Measurements from ENCODE around the gene TOMM70. TPM values are rescaled to one million over a fixed set of nuclear protein-coding genes. Genes with fewer than 3 reads are reported as not detected.

TOMM70 gene
- total and polyA plus RNA-seq, 2 of the 13 experiments (the other 11 are each of a cell fraction or from before 2014, with no cell fraction given): 27.0 to 77.2 TPM

DNA sequence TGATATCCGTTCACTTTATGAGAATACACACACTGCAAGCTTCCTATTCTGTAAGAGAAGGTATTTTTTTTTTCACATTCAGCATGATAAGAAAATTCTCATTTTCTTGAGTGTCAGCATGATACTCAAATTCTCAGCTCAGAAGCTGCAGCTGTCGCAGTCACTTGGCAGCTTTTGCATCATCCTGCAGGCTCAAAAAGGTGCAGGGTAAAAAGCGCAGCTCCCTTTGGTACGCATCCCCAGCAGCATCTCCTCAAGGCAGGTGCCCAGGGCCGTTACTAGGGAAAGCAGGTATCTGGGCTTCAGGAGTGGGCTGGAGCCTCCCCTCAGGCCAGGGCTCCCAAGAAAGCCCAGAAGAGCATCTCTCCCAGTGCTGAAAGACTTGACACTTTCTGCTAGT, 22.7 kb upstream of the TOMM70 start (continued):
- TF ChIP-seq, protein P1, sequence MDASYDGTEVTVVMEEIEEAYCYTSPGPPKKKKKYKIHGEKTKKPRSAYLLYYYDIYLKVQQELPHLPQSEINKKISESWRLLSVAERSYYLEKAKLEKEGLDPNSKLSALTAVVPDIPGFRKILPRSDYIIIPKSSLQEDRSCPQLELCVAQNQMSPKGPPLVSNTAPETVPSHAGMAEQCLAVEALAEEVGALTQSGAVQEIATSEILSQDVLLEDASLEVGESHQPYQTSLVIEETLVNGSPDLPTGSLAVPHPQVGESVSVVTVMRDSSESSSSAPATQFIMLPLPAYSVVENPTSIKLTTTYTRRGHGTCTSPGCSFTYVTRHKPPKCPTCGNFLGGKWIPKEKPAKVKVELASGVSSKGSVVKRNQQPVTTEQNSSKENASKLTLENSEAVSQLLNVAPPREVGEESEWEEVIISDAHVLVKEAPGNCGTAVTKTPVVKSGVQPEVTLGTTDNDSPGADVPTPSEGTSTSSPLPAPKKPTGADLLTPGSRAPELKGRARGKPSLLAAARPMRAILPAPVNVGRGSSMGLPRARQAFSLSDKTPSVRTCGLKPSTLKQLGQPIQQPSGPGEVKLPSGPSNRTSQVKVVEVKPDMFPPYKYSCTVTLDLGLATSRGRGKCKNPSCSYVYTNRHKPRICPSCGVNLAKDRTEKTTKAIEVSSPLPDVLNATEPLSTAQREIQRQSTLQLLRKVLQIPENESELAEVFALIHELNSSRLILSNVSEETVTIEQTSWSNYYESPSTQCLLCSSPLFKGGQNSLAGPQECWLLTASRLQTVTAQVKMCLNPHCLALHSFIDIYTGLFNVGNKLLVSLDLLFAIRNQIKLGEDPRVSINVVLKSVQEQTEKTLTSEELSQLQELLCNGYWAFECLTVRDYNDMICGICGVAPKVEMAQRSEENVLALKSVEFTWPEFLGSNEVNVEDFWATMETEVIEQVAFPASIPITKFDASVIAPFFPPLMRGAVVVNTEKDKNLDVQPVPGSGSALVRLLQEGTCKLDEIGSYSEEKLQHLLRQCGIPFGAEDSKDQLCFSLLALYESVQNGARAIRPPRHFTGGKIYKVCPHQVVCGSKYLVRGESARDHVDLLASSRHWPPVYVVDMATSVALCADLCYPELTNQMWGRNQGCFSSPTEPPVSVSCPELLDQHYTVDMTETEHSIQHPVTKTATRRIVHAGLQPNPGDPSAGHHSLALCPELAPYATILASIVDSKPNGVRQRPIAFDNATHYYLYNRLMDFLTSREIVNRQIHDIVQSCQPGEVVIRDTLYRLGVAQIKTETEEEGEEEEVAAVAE (CRISPR knock-in tag; IDR thresholded peaks at IDR 0.05; ENCODE audit: borderline replicate concordance): no peak
- TF ChIP-seq ZSCAN20 (CRISPR knock-in tag; IDR thresholded peaks at IDR 0.05; ENCODE audit: borderline replicate concordance): no peak

DNA sequence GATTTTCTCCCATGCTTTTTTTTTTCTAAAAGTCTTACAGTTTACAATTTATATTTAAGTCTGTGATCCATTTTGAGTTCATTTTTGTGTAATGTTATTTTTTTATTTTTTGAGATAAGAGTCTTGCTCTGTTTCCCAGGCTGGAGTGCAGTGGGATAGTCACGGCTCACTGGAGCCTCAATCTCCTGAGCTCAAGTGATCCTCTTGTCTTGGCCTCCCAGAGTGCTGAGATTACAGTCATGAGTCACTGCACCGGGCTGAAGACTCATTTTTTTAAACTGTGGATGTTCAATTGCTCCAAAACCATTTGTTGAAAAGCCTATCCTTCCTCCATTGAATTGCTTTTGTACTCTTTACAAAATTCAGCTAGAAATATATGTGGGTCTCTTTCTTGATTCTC, 20.0 kb upstream of the TOMM70 start:
- DNase-seq (ENCODE audit: low spot score) (no peak), ATAC-seq (no peak), FAIRE-seq (no peak)
- intact Hi-C loops (cut with micrococcal nuclease; ENCODE audit: unreplicated experiment) (no loop called here), in situ Hi-C loops (cut with HindIII; ENCODE audit: extremely low pct_ligation_motif_present, low pct_unique_long_range_greater_than_20kb) (no loop called here)
- H3K4me1 ChIP-seq (ENCODE audit: insufficient read depth, low read length): peaks cover 12% of the 10 kb centered on the region
- POLR2A ChIA-PET: no interaction called here
- BruUV-seq (replicated peaks): no TSS peak
- H3K4me3 ChIP-seq (replicated peaks in 1 of 3; ENCODE audit: insufficient read depth in 1 of 3, low read depth in 2 of 3, low read length in 3 of 3): no peak overlapping the region
- TF ChIP-seq, protein P2, sequence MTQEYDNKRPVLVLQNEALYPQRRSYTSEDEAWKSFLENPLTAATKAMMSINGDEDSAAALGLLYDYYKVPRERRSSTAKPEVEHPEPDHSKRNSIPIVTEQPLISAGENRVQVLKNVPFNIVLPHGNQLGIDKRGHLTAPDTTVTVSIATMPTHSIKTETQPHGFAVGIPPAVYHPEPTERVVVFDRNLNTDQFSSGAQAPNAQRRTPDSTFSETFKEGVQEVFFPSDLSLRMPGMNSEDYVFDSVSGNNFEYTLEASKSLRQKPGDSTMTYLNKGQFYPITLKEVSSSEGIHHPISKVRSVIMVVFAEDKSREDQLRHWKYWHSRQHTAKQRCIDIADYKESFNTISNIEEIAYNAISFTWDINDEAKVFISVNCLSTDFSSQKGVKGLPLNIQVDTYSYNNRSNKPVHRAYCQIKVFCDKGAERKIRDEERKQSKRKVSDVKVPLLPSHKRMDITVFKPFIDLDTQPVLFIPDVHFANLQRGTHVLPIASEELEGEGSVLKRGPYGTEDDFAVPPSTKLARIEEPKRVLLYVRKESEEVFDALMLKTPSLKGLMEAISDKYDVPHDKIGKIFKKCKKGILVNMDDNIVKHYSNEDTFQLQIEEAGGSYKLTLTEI (CRISPR knock-in tag; conservative IDR thresholded peaks at IDR 0.05): no peak
- TF ChIP-seq ZBTB3 (CRISPR knock-in tag; IDR thresholded peaks at IDR 0.05; ENCODE audit: borderline replicate concordance, low read depth): no peak
- no peaks in the 10 kb centered on the region for H4K20me1 ChIP-seq (ENCODE audit: insufficient read depth, low read length)
- no peak overlapping the region for H2AFZ ChIP-seq (ENCODE audit: low read length)
- no peaks in the 10 kb centered on the region for H3K36me3 ChIP-seq (replicated peaks in 1 of 2; ENCODE audit: control insufficient read depth in 1 of 2, insufficient read depth in 2 of 2, low read length in 2 of 2)
- CTCF ChIA-PET (ENCODE audit: low intra/inter-chr PET ratio, low total read pairs): no interaction called here
- no peak overlapping the region for H3K9ac ChIP-seq (ENCODE audit: insufficient read depth, low read depth, low read length)
- H3K27me3 ChIP-seq (ENCODE audit: control insufficient read depth in 1 of 2, insufficient read depth in 2 of 2, low read length in 2 of 2): no peaks in the 10 kb centered on the region
- no peaks in the 10 kb centered on the region for H3K9me3 ChIP-seq (ENCODE audit: low read length)
- 98% methylated on average over 2 of the region's 2 CpGs for WGBS (ENCODE audit: low lambda C conversion rate)
- H3K4me2 ChIP-seq (ENCODE audit: low read depth, low read length): no peak overlapping the region
- no peak overlapping the region for H3K27ac ChIP-seq (ENCODE audit: extremely low read length, insufficient read depth, low read length)
- H3K79me2 ChIP-seq (ENCODE audit: insufficient read depth, low read length): peaks cover 5% of the 10 kb centered on the region
